Right forelimb (tissue), 1 donor: ENCODE data around the gene PTPRD.
"Not testable (repeated sequence)": the region's sequence is repeated elsewhere in the genome, so short reads cannot be mapped to it uniquely, and the experiment has no call there.

ENCODE experiments used
- DNase-seq: peaks from one replicate; pipeline ENCODE4 v3.0.0-alpha.2; 2018

The PTPRD gene

GRCh38 chr9:9560382-9561035 is 1052.3 kb downstream of the PTPRD start:
- no peak for DNase-seq

GRCh38 chr9:9558907-9559306 is 1053.9 kb downstream of the PTPRD start:
- no peak for DNase-seq

DNA sequence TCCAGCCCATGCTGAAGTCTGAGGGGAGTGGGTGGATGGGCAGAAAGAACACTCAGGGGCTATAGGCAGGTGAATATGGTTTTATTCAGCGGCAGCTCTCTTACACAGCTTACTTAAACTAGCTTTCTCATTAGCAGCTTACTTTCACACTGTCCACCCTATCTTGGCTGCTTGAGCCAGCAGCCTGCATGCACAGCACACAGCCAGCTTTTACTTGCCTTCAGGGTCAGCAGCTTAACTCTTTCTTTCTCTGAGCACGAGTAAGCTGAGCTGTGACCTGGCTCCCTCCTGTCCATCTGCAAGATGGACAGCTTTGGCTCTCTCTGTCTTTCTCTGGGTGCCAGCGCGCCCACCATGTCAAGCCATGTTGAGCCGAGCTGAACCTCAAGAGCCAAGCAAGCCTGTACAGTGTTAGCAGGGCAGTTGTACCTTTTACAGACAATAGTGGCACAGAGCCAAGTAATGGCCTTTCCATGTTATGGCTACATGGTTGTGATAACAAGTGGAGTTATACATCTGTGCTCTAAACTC is 1054.9 kb downstream of the PTPRD start:
- no peak for DNase-seq

GRCh38 chr9:9556865-9557803 is 1055.7 kb downstream of the PTPRD start:
- DNase-seq = no peak

- DNase-seq = no peak
Measured at GRCh38 chr9:9552665-9553064, 1060.1 kb downstream of the PTPRD start.

GRCh38 chr9:9538766-9539165 is 1074.0 kb downstream of the PTPRD start:
- DNase-seq = no peak

DNA sequence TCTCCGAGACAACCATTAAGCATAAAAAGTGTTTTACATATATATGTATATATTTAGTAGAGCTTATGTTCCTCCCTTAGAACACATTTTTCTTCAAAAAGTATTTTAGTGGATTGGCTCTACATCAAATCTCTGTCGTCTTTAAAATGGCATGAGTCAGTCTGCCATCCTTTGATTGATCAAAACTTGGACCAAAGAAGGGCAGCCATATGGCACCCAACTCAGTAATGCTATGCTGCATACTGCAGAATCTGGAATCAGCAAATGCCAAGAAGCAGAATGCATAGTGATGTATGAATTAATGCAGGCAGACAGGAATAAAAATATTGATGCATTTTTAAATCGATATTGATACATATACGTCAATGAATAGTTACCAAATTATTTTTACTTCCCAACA is 1074.4 kb downstream of the PTPRD start:
- no peak for DNase-seq

GRCh38 chr9:9536523-9536922 is 1076.3 kb downstream of the PTPRD start:
- DNase-seq = no peak

DNA sequence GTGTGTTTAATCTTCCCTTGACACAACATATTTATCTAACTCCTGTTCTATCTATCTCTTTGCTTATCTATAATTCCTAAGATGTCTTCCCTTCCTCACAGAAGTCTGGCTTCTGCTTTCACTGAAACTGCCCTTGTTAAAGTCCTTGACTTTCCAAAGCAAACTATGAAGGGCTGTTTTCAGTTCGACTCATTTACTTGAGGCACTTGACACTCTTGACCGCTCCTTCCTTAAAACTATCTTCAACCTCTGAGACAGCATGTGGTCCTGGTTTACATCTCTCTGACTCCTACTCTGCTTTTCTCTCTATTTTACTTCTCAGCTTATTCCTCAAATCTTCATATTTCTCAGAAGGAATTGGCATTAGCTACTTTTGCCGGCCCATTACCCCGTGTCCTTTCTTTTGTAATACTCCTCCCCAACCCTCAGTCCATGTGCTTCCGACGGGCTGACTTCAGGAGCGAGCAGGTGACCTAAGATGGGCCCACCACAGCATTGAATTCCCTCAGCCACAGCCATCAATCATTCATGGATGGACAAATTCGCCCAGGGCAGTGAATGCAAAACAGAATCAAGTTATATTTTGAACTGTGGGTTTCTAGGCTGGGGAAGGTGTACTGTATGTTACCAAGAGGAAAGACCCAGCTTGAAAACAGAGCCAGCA is 1089.2 kb downstream of the PTPRD start:
- no peak for DNase-seq

GRCh38 chr9:9522406-9522805 is 1090.4 kb downstream of the PTPRD start:
- no peak for DNase-seq

GRCh38 chr9:9521033-9521779 is 1091.6 kb downstream of the PTPRD start:
- no peak for DNase-seq

- DNase-seq = no peak
Measured at GRCh38 chr9:9504869-9505268, 1107.9 kb downstream of the PTPRD start.

DNA sequence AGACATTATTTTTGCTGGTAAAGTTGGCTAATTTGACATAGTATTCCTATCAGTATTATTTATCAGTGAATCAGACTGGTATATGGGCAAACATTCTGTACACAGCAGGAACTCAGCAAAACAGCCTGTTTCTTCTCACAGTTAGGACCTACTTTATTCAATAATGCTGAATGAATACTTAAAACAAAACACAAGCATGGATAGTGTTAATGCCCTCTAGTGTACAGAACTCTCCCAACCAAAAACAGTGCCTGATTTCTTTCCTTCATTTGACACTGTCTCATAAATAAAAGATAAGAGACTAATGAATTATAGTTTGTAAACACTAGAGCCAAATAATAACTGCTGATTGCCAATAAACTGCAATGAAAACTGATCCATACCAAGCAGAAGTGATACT is 1113.3 kb downstream of the PTPRD start:
- no peak for DNase-seq

DNA sequence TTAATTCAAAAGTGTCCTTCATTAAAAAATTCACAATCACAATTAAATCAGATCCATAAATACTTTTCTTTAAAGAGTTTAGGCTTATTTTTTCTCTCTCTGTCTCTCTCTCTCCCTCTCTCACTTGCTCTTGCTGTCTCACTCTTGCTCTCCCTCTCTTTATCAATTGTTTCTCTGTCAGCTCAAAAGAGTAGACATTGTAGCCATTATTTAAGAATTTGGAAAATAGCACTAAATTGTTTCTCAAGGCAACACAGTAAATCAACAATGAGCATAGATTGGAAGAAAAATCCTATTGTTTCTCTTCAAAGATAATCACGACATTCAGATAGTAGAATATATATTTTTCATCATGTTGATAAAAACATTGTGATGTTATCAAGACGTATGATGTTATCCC is 1114.0 kb downstream of the PTPRD start:
- DNase-seq = no peak

DNA sequence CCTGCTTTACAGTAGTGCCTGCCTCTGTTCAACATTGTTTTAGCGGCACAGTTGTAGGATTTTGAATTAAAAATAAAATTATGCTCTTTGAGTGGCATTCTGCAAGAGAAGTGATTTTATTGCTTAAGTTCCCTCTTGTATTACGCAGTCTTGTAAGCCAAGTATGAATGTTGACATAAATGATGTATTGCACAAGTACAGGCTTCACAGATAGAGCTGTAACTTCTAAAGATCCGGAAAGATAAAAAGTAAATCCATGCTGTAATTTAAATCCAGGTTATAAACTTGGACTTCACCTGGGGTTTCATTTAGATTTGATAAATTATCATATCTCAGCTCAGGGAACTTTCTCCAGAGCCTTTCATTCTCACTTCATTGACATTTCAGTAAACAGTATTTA is 1114.7 kb downstream of the PTPRD start:
- DNase-seq = no peak

- no peak for DNase-seq
Measured at GRCh38 chr9:9494336-9494735, 1118.5 kb downstream of the PTPRD start.

DNA sequence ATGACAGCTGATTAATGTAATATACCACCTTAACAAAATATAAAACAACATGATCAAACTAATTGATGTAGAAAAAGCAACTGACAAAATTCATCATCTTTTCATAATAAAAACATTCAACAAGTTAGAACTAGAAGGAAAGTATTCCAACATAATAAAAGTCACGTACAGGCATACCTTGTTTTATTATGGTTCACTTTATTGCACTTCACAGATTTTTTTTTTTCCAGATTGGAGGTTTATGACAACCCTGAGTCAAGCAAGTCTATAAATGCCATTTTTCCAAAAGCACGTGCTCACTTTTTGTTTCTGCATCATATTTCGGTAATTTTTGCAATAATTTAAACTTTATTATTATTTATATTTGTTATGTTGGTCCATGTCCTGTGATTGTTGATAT is 1120.3 kb downstream of the PTPRD start:
- DNase-seq = no peak

DNA sequence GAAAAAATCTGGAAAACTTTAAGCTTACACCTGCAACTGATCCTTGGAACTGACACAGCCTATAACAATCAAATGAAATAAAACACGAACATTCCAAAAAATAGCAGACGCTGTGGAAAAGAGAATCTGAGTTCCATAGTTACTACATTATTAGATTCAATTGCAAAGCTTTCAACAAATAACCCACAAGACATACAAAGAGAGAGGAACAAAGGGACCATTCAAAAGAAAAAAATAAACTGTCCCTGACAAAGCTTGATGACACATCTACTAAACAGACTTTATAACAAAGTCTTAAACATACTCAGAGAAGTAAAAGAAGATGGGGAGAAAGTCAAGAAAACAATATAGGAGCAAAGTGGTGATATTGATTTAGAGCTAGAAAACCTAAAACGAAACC is 1123.6 kb downstream of the PTPRD start:
- DNase-seq = no peak

DNA sequence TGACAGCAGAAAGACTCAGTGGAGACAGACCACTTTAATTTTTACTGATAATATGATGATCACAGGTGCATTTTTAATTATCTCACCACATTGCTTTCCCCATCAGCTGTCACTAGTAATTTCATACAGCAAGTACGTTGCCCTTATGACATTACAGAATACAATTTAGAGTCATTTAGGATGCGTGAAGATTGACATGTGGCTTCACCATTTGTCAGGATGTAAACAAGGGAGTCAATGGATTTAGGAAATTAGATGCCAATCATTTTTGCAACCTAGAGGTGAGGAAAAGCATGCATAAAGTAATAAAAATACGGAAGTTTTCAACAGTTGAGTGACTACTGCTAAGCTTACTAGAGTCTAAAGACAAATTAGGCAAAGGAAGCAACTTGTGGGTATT is 1129.6 kb downstream of the PTPRD start:
- DNase-seq = no peak

GRCh38 chr9:9478741-9479140 is 1134.1 kb downstream of the PTPRD start:
- DNase-seq = no peak

DNA sequence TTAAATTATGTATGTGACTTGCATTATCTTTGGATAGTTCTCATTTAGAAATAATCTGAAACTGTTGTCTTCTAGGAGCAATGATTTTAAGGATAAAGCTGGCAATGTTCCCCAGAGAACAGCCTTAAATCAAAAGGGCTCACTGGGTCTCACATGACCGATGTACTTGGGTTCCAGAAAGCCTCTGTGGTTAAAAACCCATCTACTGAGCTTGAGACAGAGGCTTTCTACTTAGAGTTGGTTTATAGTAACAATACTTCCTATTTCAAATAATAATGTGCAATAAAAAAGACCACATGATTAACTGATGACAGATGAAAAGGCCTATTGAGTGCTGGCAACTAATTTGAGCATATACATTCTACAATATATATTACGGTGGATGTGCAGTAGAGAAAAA is 1143.5 kb downstream of the PTPRD start:
- no peak for DNase-seq

DNA sequence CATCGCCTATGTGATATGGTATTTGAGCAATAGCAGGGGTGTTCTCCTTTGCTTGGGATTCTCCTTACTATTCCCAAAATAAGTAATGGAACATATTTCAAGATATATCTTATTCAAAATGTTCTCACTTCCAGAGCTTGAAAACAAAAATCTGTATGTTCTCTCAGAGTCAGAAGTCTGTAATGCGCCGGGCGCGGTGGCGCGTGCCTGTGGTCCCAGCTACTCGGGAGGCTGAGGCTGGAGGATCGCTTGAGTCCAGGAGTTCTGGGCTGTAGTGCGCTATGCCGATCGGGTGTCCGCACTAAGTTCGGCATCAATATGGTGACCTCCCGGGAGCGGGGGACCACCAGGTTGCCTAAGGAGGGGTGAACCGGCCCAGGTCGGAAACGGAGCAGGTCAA is 1170.9 kb downstream of the PTPRD start:
- not testable (repeated sequence) for DNase-seq

DNA sequence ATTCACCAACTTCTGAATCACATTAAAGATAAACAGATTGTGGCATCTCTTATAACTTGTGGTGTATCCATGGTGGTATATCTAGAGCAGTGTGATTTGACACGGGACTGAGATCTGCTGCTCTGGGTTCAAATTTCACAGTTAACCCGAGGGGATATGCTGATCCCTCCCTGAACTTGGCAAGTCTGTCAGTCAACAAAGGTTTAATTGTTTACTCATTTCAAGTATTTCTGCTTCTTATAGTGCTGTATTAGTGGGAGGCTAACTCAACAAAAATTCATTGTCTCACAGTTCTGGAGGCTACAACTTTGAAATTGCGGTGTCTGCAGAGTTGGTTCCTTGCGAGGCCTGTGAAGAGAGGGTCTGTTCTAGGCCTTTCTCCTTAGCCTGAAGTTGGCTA is 1175.2 kb downstream of the PTPRD start:
- no peak for DNase-seq
